GM21786 (cell line): ENCODE data around the gene DNAJB11.

ENCODE experiments used
- ATAC-seq: cut with Tn5 transposase; IDR thresholded peaks from one replicate; pipeline ENCODE4 v1.9.1; 2021; ENCODE audit not compliant: unreplicated experiment

The DNAJB11 gene

DNA sequence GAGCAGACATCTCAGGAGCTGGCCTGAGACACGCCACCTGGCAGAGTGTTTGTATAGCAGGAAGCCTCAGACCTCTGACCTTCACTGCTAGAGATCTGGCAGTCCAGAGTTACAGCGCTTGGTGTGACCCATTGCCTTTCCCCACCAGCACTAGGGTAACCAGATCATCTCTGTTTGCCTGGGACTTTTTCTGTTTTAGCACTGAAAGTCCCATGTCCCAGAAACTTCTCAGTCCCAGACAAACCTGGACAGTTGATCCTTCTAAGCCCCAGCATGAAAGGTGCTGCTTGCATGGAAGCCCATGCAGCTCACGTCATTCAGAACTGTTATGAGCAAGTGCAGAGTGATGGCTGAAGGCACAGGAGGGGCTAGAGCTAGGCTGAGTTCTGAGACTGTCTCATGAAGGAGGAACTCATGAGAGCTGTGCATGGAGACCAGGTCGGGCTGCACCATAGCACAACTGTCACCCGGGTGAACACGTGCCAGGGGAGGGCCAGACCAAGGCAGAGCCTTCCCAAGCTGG is 24.1 kb downstream of the DNAJB11 start:
- ATAC-seq, result no peak

DNA sequence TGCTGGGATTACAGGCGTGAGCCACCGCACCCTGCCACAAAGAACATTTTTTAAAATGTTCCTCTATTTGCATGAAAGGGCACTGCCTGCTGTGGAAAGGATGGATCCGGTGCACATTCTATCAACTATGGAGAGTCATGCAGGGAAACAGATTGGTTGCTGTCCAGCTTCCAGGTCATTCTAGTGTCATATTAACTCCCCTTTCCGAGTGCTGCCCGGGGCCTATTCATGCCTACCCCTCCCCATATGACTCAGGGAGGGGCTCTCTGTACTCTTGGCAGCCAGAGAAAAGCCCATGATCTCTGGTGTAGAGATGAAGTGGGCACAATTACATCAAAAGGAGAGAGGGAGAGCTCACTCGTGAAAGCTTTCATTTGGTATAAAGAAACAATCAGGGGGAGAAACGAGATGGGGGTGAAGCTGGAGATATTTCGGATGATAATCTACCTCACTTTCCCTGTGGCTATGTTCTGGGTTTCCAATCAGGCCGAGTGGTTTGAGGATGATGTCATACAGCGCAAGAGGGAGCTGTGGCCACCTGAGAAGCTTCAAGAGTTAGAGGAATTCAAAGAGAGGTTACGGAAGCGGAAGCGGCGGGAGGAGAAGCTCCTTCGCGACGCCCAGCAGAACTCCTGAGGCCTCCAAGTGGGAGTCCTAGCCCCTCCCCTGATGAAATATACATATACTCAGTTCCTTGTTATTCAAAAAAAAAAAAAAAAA is 26.2 kb downstream of the DNAJB11 start:
- ATAC-seq, result no peak

DNA sequence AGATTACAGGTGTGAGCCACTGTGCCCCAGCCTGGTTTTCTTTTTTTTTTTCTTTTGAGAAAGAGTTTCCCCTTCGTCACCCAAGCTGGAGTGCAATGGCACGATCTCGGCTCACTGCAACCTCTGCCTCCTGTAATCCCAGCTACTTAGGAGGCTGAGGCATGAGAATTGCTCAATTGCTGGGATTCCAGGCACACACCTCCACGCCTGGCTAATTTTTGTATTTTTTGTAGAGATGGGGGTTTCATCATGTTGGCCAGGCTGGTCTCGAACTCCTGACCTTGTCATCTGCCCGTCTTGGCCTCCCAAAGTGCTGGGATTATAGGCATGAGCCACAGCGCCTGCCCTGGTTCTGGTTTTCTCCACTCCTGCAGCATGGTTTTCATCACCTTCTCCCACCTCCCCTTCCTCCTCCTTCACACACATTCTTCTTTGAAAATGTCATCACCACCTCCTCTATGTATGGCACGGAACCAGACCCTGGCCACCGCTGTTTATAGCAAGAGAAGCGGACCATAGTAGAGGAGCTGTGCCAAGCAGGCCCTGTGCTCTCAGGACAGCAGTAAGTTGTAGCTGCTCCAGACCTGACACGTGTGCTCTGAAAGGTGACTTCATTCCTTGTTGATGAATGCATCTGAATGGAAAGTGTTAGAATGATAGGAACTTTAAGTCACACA is 27.7 kb downstream of the DNAJB11 start:
- no peak for ATAC-seq

GRCh38 chr3:186598794-186599141 is 28.2 kb downstream of the DNAJB11 start:
- ATAC-seq, result no peak

DNA sequence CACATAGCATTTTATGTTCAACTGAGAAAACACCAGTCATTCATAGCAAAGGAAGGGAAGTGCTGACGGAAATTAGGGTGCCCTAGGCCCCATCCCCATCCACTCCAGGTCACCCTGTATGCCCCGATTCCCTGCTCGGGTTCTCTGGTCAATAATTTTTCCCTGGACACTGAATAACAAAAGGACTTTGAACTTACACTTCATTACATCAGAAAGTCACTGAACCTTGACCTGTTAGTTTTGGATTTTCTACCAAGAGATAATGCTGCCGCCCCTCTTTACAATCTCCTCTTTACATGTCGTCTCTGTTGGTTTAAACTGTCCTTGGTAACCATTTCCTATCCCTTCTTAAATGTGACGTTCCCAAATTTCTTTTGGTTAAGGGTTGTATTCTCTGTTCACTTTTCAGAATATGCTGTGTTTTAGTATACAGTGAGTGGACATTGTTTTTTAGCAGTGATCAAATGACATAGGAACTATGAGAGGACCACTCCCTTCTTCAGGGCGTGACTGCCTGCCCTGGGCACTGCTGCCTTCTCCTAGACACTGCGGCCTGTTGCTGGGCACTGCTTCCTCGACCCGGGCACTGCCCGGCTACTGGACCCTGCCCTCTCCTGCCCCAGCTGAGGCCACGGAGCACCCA is 28.7 kb downstream of the DNAJB11 start:
- no peak for ATAC-seq

GRCh38 chr3:186599785-186600166 is 29.3 kb downstream of the DNAJB11 start:
- no peak for ATAC-seq

- no peak for ATAC-seq
Observed at GRCh38 chr3:186600896-186601295, 30.4 kb downstream of the DNAJB11 start.

GRCh38 chr3:186603159-186603558 is 32.6 kb downstream of the DNAJB11 start:
- ATAC-seq, result no peak

- no peak for ATAC-seq
Observed at GRCh38 chr3:186605078-186605477, 34.6 kb downstream of the DNAJB11 start.

DNA sequence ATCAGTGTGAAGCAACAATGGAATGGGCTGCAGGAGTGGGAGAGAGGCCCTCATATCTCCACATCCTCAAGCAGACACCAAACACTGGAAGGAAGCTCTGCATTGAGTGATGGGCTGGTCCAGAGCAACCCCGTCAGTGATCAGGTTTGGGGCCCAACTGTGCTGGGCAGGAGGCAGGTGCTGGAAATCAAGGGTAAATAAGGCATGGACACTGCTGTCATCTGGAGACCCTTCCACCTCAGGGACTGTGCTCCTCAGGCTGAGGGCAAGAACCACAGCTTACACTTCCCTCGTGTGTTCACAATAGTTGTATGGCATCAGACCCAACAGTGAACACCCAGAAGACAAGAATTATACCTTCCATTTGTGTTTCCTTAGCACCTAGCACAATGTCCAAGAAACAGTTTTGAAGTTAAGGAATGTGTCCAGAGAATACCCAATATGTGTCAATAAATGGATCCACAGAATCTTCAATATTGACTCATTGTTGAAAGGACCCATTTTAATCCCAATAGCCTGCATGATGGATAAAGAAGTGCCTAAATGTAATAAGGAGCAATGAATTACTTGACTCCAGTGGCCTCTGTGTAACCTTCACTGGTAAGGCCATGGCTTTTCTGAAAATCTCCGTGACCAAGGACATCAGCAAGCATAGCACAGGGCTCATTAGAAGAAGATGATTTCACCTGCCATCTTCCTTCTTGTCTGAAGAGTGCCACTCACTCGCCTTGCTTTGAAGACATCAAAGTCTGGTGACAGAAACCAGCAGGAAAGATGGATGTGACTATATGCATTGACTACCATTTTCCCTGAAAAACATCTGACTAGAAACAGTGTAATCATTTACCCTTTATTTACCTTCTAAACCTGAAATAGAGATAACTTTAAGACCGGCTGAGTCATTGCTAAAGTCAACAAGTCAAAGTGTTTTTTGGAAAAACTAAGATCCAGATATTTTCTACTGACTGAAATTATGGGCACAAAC is 35.3 kb downstream of the DNAJB11 start:
- no peak for ATAC-seq

GRCh38 chr3:186608624-186609215 is 38.2 kb downstream of the DNAJB11 start:
- no peak for ATAC-seq

DNA sequence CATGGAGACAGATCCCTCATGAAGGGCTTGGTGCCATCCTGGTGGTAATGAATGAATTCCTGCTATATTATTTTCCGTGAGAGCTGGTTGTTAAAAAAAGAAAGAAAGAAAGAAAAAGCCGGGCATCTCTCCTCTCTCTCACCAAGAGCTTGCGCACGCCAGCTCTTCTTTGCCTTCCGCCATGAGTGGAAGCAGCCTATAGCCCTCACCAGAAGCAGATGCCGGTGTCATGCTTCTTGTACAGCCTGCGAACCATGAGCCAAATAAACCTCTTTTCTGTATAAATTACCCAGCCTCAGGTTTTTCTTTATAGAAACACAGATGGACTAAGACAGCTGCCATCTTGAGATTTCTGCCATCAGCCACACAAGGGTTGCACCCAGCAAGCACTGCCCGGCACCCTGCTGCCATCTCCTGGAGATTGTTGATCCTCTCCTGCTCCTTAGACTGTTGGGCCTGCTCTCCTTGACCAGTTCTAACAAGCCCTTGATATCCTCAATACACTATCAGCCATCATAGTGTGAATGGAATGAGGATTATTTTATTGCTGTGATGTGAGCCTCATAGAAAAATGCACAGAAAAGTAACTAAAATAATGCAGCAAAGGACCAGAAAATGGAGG is 38.8 kb downstream of the DNAJB11 start:
- no peak for ATAC-seq

- no peak for ATAC-seq
Observed at GRCh38 chr3:186612065-186612464, 41.5 kb downstream of the DNAJB11 start.

- ATAC-seq, result no peak
Observed at GRCh38 chr3:186612721-186613636, 42.5 kb downstream of the DNAJB11 start, which contains the start of gene AHSG. AHSG (plus strand) TSS chr3:186613060; CDS start chr3:186613142, 82 bp downstream.

- ATAC-seq, result no peak
Observed at GRCh38 chr3:186613637-186614265, 43.2 kb downstream of the DNAJB11 start.

DNA sequence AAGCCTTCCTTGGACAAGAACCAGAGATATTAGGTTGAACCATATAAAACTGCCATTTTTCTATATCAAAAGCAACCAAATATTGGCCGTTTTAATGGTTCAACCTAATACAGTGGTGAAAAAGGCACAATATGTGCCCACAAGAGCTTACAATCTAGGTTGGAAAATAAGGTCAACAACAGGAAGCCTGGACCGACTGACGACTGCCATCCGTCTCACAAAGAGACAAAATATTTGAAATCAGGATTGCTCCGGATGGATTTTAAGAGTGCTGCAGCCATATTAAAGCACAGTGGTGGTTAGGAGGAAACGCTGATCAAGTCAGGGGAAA is 43.7 kb downstream of the DNAJB11 start:
- ATAC-seq, result no peak

DNA sequence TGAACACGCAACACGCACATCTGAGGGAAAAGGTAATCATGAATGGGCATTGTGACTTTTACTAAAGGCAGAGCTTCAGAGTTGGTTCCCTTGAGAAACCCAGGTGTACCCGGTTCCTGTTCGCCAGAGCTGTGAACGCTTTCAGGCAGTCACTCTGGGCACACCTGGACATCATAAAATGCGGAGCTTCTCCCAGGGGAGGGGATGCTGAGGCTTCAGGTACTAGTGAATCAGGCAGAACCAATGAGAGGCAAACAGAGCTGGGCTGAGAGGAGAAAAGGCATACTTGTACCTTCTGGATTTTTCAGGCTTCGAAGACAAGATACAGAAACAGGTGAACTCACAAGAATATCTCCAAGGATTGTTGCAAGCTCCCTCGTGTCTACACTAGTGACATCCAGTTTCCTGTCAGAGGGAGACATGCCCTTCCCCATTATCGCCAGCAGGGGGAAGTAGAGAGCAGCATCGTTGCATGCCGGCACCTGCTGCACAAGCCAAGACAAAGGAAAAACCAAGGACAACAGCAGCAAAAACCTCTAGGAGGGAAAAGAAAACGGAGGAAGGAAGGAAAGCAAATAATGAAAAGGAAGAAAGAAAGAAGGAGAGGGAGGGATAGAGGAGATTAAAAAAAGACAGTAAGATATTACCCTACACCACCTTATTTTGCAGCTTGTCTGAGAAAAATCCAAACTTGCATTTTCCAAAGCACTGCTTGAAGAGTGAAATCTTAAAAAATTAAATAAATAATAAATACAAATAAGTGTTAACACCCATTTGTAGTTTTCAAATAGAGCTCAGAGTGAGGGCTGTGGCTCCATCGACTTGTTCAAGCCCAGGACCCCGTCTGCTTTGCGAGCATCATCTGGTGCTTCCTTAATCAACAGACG is 44.3 kb downstream of the DNAJB11 start:
- ATAC-seq, result peak; percentile 54

GRCh38 chr3:186616299-186616617 is 45.7 kb downstream of the DNAJB11 start:
- ATAC-seq, result no peak
